ENCODE measurements around the gene PGAP3. TPM values are rescaled to one million over a fixed set of nuclear protein-coding genes. Genes with fewer than 3 reads are reported as not detected.

Gene PGAP3
- total RNA-seq, 2 donors from 2014 or later, result 44.6 to 50.0 TPM

GRCh38 chr17:39664581-39665561 is 23.0 kb downstream of the PGAP3 start, which contains the start of gene TCAP:
TCAP (plus strand) TSS chr17:39665349; CDS start chr17:39665360, 11 bp downstream.
- TF ChIP-seq POLR2AphosphoS5 (IDR thresholded peaks at IDR 0.05) (no peak), POLR2A (IDR thresholded peaks at IDR 0.05) (no peak), CTCF (IDR thresholded peaks at IDR 0.05) (no peak)
- intact Hi-C loops (cut with DNase I), result no loop called here
- DNase-seq (ENCODE audit: low spot score), result no peak
- H3K27me3 ChIP-seq (replicated peaks; ENCODE audit: insufficient read depth), result no peaks in the 10 kb centered on the region
- 57% methylated on average over 14 of the region's 15 CpGs for WGBS
- H3K4me1 ChIP-seq (replicated peaks), result peaks cover 13% of the 10 kb centered on the region
- no peaks in the 10 kb centered on the region for H3K9me3 ChIP-seq
- H3K27ac ChIP-seq, result no peak within 1 kb of the TSS
- H3K36me3 ChIP-seq, result no peaks in the 10 kb centered on the region
- no peak within 1 kb of the TSS for H3K4me3 ChIP-seq

GRCh38 chr17:39663688-39664580 is 23.9 kb downstream of the PGAP3 start:
- Histone ChIP-seq H3K27me3 (replicated peaks; ENCODE audit: insufficient read depth) (no peaks in the 10 kb centered on the region), H3K27ac (no peak overlapping the region), H3K4me1 (replicated peaks) (peaks cover 13% of the 10 kb centered on the region), H3K36me3 (no peaks in the 10 kb centered on the region), H3K9me3 (no peaks in the 10 kb centered on the region), H3K4me3 (no peak overlapping the region)
- WGBS, result 55% methylated on average over 16 of the region's 17 CpGs
- DNase-seq (ENCODE audit: low spot score), result no peak
- intact Hi-C loops (cut with DNase I), result no loop called here
- no peak for TF ChIP-seq POLR2AphosphoS5 (IDR thresholded peaks at IDR 0.05)
- no peak for TF ChIP-seq POLR2A (IDR thresholded peaks at IDR 0.05)
- no peak for TF ChIP-seq CTCF (IDR thresholded peaks at IDR 0.05)

GRCh38 chr17:39663340-39663687 is 24.5 kb downstream of the PGAP3 start:
- no peaks in the 10 kb centered on the region for H3K36me3 ChIP-seq
- H3K9me3 ChIP-seq, result no peaks in the 10 kb centered on the region
- no peaks in the 10 kb centered on the region for H3K27me3 ChIP-seq (replicated peaks; ENCODE audit: insufficient read depth)
- H3K4me3 ChIP-seq, result no peak overlapping the region
- 81% methylated on average over 2 of the region's 4 CpGs for WGBS
- peak overlapping the region; percentile 27 to 29 for H3K27ac ChIP-seq
- no peak for TF ChIP-seq POLR2AphosphoS5 (IDR thresholded peaks at IDR 0.05)
- no peak for TF ChIP-seq POLR2A (IDR thresholded peaks at IDR 0.05)
- H3K4me1 ChIP-seq (replicated peaks), result peaks cover 13% of the 10 kb centered on the region
- DNase-seq (ENCODE audit: low spot score), result no peak
- intact Hi-C loops (cut with DNase I), result no loop called here

GRCh38 chr17:39662551-39663339 is 25.1 kb downstream of the PGAP3 start:
- no peaks in the 10 kb centered on the region for H3K9me3 ChIP-seq
- H3K27ac ChIP-seq, result peak overlapping the region; percentile 27 to 29
- intact Hi-C loops (cut with DNase I), result no loop called here
- H3K36me3 ChIP-seq, result no peaks in the 10 kb centered on the region
- H3K4me3 ChIP-seq, result no peak overlapping the region
- TF ChIP-seq POLR2AphosphoS5 (IDR thresholded peaks at IDR 0.05), result no peak
- TF ChIP-seq CTCF (IDR thresholded peaks at IDR 0.05), result no peak
- TF ChIP-seq POLR2A (IDR thresholded peaks at IDR 0.05), result no peak
- no peaks in the 10 kb centered on the region for H3K27me3 ChIP-seq (replicated peaks; ENCODE audit: insufficient read depth)
- peaks cover 13% of the 10 kb centered on the region for H3K4me1 ChIP-seq (replicated peaks)
- peak; percentile 40 for DNase-seq (ENCODE audit: low spot score)
- 81% methylated on average over 22 of the region's 22 CpGs for WGBS
